Activated CD4-positive, alpha-beta T cell treated with anti-CD3 and anti-CD28 coated beads, Interleukin-2, amount 50 U/mL, for 24 hours (primary cell): ENCODE results near the gene EVI5.
"Not testable (repeated sequence)": the region's sequence is repeated elsewhere in the genome, so short reads cannot be mapped to it uniquely, and the experiment has no call there.

Experiments
- DNase-seq, 2 donors: peaks; one replicate each; pipeline ENCODE4 v3.0.0-alpha.2; 2020; ENCODE audit warnings: low read depth in 1 of 2, low spot score in 1 of 2

EVI5 gene

DNA sequence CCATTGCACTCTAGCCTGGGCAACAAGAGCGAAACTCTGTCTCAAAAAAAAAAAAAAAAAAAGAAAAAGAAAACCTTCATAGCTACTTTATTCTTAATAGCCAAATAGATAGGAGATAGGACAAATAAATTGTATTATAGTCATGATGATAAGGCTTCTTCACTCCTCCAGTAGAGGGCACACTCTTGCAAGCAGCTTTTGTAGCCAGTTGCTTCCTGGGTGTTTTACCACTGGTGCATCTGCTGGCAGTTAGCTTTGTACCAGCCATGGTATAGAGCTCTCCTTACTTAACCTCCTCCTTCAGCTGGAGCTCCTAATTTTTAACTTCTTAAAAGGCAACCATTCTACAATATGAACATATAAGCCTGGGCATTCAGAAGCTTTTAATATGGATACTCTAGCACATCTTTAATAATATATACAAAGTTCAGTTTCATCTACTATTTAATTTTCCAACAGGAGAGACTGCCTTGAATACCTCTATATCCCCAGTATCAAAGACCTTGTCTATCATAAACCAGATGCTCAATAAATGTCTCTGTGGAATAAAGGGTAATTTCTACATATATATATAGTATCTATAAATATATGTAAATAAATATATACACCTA lies 35.8 kb downstream of the EVI5 start:
- peak; percentile 2 to 17 for DNase-seq

- DNase-seq: no peak
Measured at GRCh38 chr1:92748138-92748537, 36.8 kb downstream of the EVI5 start.

DNA sequence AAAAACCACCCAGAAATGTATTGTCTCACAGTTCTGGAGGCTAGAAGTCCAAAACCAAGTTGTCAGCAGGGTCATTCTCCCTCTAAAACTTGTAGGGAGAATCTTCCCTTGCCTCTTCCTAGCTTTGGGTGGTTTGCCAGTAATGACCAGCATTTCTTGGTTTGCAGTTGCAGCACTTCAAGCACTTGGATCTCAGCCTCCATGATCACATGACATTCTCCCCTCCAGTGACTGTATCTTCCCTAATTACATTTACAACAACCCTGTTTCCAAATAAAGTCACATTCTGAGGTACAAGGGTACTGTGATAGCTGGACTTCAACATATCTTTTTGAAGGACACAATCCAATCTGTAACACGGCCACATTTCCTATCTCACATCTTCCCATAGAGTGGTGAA lies 37.2 kb downstream of the EVI5 start:
- DNase-seq: no peak

DNA sequence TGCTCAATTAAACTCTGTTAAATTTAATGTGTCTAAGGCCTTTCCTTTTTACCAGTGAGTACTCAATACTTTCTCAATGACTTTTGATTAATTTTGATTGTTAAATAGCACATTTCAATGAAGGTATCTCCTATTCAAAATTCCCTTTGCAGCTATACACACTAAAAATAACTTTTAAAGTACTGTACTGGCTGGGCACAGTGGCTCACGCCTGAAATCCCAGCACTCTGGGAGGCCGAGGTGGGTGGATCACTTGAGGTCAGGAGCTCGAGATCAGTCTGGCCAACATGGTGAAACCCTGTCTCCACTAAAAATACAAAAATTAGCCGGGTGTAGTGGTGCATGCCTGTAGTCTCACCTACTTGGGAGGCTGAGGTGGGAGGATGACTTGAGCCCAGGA lies 38.7 kb downstream of the EVI5 start:
- not testable (repeated sequence) for DNase-seq

GRCh38 chr1:92743221-92743620 lies 41.7 kb downstream of the EVI5 start:
- DNase-seq: no peak

GRCh38 chr1:92739669-92740524 lies 45.0 kb downstream of the EVI5 start:
- no peak for DNase-seq

- no peak for DNase-seq
Measured at GRCh38 chr1:92736395-92736794, 48.5 kb downstream of the EVI5 start.

- no peak for DNase-seq
Measured at GRCh38 chr1:92730476-92730875, 54.4 kb downstream of the EVI5 start.

GRCh38 chr1:92728697-92729096 lies 56.2 kb downstream of the EVI5 start:
- no peak for DNase-seq

GRCh38 chr1:92723713-92724112 lies 61.2 kb downstream of the EVI5 start:
- DNase-seq: not testable (repeated sequence)

- no peak for DNase-seq
Measured at GRCh38 chr1:92721886-92722285, 63.0 kb downstream of the EVI5 start.

GRCh38 chr1:92721157-92721556 lies 63.8 kb downstream of the EVI5 start:
- not testable (repeated sequence) for DNase-seq

DNA sequence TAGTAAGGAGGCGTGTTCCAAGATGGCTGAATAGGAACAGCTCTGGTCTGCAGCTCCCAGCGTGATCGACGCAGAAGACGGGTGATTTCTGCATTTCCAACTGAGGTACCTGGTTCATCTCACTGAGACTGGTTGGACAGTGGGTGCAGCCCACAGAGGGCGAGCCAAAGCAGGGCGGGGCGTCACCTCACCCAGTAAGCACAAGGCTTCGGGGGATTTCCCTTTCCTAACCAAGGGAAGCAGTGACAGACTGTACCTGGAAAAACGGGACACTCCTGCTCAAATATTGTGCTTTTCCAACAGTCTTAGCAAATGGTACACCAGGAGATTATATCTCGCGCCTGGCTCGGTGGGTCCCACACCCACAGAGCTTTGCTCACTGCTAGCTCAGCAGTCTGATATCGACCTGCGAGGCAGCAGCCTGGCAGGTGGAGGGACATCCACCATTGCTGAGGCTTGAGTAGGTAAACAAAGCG lies 69.4 kb downstream of the EVI5 start:
- not testable (repeated sequence) for DNase-seq

DNA sequence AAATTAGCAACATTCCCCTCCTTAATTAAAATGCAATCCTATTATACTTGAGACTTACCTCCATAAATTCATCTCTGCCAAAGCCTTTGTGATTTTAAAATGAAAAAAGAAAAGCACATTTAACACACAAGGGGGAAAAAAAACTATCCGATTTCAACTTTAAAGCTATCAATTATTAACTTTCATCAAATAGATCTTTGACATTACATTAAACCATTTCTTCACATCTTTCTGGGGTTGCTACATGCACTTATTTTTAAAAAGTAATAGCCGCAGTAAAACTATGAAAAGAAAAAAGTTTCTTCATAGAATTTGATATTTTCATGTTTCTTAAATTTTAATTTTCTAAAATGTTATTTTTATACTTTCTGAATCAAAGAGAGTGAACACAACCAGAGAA lies 71.0 kb downstream of the EVI5 start:
- DNase-seq: no peak

GRCh38 chr1:92711473-92712165 lies 73.3 kb downstream of the EVI5 start:
- DNase-seq: no peak

DNA sequence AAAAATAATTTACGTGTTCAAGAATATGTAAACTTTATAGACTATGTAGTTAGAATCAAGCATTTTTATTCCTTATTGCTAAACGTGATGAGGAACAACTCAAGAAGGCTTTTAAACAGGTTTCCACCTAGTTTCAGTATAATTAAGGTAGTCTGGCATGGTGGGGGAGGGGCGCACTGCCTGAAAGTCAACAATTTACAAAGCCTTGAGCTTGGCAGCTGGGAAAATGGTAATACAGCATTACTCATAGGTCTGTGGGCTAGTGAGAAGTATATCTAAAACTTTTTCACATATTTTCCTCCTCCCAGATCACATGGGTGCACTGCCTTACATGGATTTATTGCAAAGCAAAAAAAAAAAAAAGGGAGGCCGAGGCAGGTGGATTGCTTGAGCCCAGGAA lies 75.2 kb downstream of the EVI5 start:
- no peak for DNase-seq

- no peak for DNase-seq
Measured at GRCh38 chr1:92708368-92708950, 76.4 kb downstream of the EVI5 start.

DNA sequence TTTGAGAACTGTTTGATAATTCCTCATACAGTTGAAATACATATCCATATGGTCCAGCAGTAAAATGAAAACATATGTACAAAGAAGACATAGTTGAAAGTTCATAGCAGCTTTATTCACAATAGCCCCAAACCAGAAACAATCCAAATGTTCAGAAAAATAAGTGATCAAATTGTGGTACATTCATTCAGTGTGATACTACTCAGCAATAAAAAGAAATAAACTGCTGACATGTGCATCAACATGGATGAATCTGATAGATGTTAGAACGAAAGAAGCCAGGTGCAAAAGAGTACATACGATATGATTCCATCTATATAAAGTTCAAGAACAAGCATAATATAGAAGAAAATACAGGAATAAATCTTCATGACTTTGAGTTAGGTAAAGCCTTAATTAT lies 77.2 kb downstream of the EVI5 start:
- no peak for DNase-seq

DNA sequence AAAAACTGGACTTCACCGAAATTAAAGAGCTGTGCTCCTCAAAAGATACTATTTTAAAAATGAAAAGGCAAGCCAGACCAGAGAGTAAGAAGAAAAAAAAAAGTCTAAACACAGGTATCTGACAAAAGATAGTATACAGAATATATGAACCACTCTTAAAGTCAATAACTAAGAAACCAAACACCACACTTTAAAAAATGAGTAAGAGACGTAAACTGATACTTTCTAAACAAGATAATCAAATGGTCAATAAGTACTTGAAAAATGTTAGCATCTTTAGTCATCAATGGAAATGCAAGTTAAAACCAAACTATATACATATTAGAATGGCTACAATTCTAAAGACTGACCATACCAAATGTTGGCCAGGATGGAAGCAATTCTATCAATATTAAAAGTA lies 77.6 kb downstream of the EVI5 start:
- DNase-seq: no peak

GRCh38 chr1:92705446-92705845 lies 79.5 kb downstream of the EVI5 start:
- no peak for DNase-seq

DNA sequence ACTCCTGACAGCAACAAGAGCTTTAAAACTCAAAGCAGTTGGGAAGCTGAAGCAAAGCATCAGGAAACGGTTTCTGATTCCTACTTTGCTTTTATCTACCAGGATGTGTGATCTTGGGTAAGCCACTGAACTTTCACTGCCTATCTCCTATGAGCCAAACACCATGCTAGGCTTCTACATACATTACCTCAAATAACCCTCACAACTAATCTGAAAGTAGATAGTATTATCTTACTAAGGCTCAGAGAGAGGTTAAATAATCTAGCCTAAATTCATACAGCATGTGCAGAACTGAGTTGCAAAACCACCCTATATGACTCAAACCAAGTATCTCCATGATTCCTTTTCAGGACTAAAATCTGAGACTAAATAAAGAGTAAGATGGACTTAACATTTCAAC lies 83.8 kb downstream of the EVI5 start:
- DNase-seq: no peak

GRCh38 chr1:92698932-92699331 lies 86.0 kb downstream of the EVI5 start:
- no peak for DNase-seq
